Type B pancreatic cell (in vitro differentiated cells): ENCODE data around the gene UTS2B. TPM values are rescaled to one million over a fixed set of nuclear protein-coding genes. Genes with fewer than 3 reads are reported as not detected.

Source experiments
- DNase-seq: peaks from one replicate; pipeline ENCODE4 v3.0.0; 2021; ENCODE audit warnings: mixed read lengths; ENCODE audit not compliant: unreplicated experiment; ENCODE audit errors: extremely low spot score
- H3K27ac Mint-ChIP-seq: 2 replicates; pipeline ENCODE4 v1.8.0; 2021; ENCODE audit warnings: mild to moderate bottlenecking, mixed read lengths
- H3K27me3 Mint-ChIP-seq: 2 replicates; pipeline ENCODE4 v1.8.0; 2021; ENCODE audit warnings: mixed read lengths
- H3K36me3 Mint-ChIP-seq: 2 replicates; pipeline ENCODE4 v1.8.0; 2021; ENCODE audit warnings: mixed read lengths
- H3K4me1 Mint-ChIP-seq: one replicate; pipeline ENCODE4 v1.8.0; 2021; ENCODE audit warnings: mixed read lengths; ENCODE audit not compliant: unreplicated experiment
- H3K4me3 Mint-ChIP-seq: 2 replicates; pipeline ENCODE4 v1.8.0; 2021; ENCODE audit warnings: mild to moderate bottlenecking, mixed read lengths
- H3K9me3 Mint-ChIP-seq: 2 replicates; pipeline ENCODE4 v1.8.0; 2021; ENCODE audit warnings: mixed read lengths
- total RNA-seq: library from RNA; stranded (reverse); gene quantifications from 2 replicates; pipeline ENCODE4 v1.2.1, GENCODE V29; 2021; ENCODE audit warnings: low replicate concordance
- TF ChIP-seq, protein P1 (sequence below): fragments of 200-600 bp; sonication (generic); conservative IDR thresholded peaks from 2 replicates; pipeline ENCODE4 v1.5.0; 2021; ENCODE audit warnings: antibody characterized with exemption, mild to moderate bottlenecking

The UTS2B gene
- total RNA-seq, 1 donor from 2014 or later: 0.58 TPM

DNA sequence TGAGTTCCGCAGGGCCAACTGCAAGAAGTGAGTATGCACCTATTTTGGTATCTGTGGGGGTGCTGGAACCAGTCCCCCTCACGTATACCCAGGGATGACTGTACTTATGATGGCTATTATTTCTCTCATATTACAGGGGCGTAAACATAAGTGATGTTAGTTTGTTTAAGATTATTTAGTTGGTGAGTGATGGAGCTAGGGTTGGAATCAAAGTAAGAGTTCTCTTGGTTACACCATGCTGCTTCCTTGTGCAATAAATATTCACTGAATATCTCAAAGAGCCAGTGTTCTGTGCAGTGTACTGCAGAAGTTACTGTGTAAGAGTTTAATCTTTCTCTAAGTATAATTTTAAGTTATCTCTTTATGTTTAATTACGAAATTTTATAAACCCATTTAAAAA lies 12.8 kb upstream of the UTS2B start:
- DNase-seq: no peak
- H3K27me3 Mint-ChIP-seq: no peaks in the 10 kb centered on the region
- no peaks in the 10 kb centered on the region for H3K36me3 Mint-ChIP-seq
- H3K4me1 Mint-ChIP-seq: peaks cover 26% of the 10 kb centered on the region
- H3K27ac Mint-ChIP-seq: no peak overlapping the region
- TF ChIP-seq, protein P1, sequence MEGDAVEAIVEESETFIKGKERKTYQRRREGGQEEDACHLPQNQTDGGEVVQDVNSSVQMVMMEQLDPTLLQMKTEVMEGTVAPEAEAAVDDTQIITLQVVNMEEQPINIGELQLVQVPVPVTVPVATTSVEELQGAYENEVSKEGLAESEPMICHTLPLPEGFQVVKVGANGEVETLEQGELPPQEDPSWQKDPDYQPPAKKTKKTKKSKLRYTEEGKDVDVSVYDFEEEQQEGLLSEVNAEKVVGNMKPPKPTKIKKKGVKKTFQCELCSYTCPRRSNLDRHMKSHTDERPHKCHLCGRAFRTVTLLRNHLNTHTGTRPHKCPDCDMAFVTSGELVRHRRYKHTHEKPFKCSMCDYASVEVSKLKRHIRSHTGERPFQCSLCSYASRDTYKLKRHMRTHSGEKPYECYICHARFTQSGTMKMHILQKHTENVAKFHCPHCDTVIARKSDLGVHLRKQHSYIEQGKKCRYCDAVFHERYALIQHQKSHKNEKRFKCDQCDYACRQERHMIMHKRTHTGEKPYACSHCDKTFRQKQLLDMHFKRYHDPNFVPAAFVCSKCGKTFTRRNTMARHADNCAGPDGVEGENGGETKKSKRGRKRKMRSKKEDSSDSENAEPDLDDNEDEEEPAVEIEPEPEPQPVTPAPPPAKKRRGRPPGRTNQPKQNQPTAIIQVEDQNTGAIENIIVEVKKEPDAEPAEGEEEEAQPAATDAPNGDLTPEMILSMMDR: no peak
- H3K4me3 Mint-ChIP-seq: no peak overlapping the region
- no peaks in the 10 kb centered on the region for H3K9me3 Mint-ChIP-seq

DNA sequence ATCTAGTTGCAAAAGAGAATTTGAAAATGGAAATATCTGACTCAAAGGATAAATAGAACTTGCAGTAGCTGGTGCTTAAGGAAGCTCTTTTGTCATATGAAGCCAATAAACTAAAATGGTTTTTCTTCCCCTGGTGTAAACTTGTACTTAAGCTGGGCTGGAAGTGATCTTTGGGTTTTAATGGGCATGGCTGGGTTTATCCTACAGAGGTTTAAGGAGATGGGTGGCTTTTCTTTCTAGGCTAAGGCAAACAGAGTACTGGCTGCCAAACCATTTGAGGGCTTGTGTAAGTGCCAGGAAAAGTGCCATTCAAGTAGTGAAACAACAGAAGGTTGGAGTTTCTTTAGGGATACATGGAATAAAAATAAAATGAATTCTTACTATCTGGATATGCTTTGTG lies 12.1 kb upstream of the UTS2B start:
- TF ChIP-seq, protein P1: no peak
- Mint-ChIP-seq H3K36me3 (no peaks in the 10 kb centered on the region), H3K27me3 (no peaks in the 10 kb centered on the region), H3K9me3 (no peaks in the 10 kb centered on the region), H3K4me3 (no peak overlapping the region), H3K27ac (no peak overlapping the region), H3K4me1 (peaks cover 26% of the 10 kb centered on the region)
- no peak for DNase-seq

- Mint-ChIP-seq H3K4me3 (no peak overlapping the region), H3K36me3 (no peaks in the 10 kb centered on the region), H3K27ac (no peak overlapping the region), H3K27me3 (no peaks in the 10 kb centered on the region), H3K4me1 (peaks cover 26% of the 10 kb centered on the region), H3K9me3 (no peaks in the 10 kb centered on the region)
- TF ChIP-seq, protein P1: no peak
- DNase-seq: no peak
These were observed 11.7 kb upstream of the UTS2B start for GRCh38 chr3:191342006-191342405.

DNA sequence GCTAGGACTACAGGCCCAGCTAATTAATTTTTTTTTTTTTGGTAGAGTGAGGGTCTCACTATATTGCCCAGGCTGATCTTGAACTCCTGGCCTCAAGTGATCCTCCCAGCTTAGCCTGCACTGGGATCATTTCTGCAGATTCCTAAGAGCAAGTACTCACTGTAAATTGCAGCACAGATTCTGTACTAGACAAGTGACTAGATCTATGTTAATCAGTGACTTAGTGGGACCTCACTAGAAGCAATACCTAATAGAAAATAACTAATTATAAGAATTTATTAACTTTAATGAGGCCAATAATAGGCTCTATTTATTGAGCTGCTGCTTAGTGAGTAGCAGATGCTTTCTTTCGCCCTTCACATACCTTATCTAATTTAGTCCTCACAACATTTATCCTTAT lies 10.6 kb upstream of the UTS2B start:
- Mint-ChIP-seq H3K36me3 (no peaks in the 10 kb centered on the region), H3K4me1 (peaks cover 26% of the 10 kb centered on the region), H3K27ac (no peak overlapping the region), H3K27me3 (no peaks in the 10 kb centered on the region), H3K9me3 (no peaks in the 10 kb centered on the region), H3K4me3 (no peak overlapping the region)
- TF ChIP-seq, protein P1: no peak
- no peak for DNase-seq

DNA sequence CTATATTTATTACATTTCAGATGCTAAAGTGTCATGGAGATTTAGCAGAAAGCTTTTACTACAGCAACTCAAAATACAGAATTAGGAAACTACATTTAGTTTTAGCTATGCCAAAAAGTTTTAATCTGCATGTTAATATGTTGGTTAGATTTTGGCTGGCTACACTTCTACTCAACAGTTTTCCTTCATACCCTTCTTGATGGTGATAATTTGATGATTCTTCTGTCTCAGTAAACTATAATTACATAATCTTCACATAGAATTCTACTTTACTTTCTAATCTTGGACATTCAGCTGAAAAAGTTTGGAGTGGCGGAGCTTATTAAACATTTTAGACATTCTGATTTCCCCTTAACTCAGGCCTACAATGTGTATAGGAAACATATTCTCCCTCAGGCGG lies 10.0 kb upstream of the UTS2B start:
- Mint-ChIP-seq H3K4me1 (peaks cover 24% of the 10 kb centered on the region), H3K27ac (no peak overlapping the region), H3K4me3 (no peak overlapping the region), H3K27me3 (no peaks in the 10 kb centered on the region), H3K9me3 (no peaks in the 10 kb centered on the region), H3K36me3 (no peaks in the 10 kb centered on the region)
- TF ChIP-seq, protein P1: no peak
- DNase-seq: no peak

DNA sequence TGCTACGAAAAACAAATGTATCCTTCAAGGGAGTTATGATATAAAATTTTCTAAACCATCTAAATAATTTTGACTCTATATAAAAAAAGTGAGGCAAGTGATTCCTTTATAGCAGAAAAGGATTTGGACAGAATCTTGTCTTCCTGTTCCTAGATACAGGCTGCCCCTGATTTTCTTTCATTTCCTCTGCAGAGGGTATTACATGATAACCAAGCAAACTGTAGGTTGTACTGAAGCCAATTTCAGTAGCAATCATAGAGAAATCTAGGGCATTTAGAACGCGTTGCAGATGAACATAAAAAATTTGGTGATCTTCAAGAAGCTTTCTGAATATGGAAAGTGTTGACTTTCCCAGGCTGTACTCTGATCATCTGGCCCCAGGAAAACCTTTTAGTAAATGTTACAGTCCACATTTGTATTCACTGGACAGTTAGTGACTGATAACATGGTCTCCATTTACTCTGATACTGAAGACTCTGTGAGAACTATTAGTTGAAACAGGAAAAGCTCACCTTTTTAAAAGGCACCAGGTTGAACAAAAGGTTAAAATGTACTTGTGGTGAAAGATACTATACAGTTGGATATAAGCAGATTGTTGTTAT lies 9.1 kb upstream of the UTS2B start:
- no peak overlapping the region for H3K27ac Mint-ChIP-seq
- H3K27me3 Mint-ChIP-seq: no peaks in the 10 kb centered on the region
- TF ChIP-seq, protein P1: no peak
- no peak for DNase-seq
- H3K9me3 Mint-ChIP-seq: no peaks in the 10 kb centered on the region
- H3K4me1 Mint-ChIP-seq: peaks cover 24% of the 10 kb centered on the region
- no peaks in the 10 kb centered on the region for H3K36me3 Mint-ChIP-seq
- H3K4me3 Mint-ChIP-seq: no peak overlapping the region
